Activated naive CD4-positive, alpha-beta T cell treated with anti-CD3 and anti-CD28 coated beads, Interleukin-2, amount 50 U/mL, for 72 hours (primary cell): ENCODE results near the gene GABRG3. TPM values are rescaled to one million over a fixed set of nuclear protein-coding genes. Genes with fewer than 3 reads are reported as not detected.
"Not testable (repeated sequence)": the region's sequence is repeated elsewhere in the genome, so short reads cannot be mapped to it uniquely, and the experiment has no call there.

Experiments
- ATAC-seq, 2 donors: fragments of 150-1000 bp; cut with Tn5 transposase; 2 replicates each; pipeline ENCODE4 v1.10.0; 2021; ENCODE audit warnings: mild to moderate bottlenecking in 2 of 2, moderate library complexity in 2 of 2
- DNase-seq, 2 donors: peaks; one replicate each; pipeline ENCODE4 v3.0.0; 2021 to 2022; ENCODE audit warnings: low spot score in 2 of 2
- H3K27ac Mint-ChIP-seq, 2 donors: one replicate each; pipeline ENCODE4 v1.8.0; 2022; ENCODE audit warnings: mild to moderate bottlenecking in 2 of 2, mixed read lengths in 2 of 2
- H3K36me3 Mint-ChIP-seq, 2 donors: one replicate each; pipeline ENCODE4 v1.8.0; 2022; ENCODE audit warnings: mixed read lengths in 2 of 2
- H3K9me3 Mint-ChIP-seq, 2 donors: one replicate each; pipeline ENCODE4 v1.8.0; 2022; ENCODE audit warnings: mixed read lengths in 2 of 2
- total RNA-seq, 2 donors: library from RNA; stranded (reverse); gene quantifications; one replicate each; pipeline ENCODE4 v1.2.3, GENCODE V29; 2022

GABRG3 gene
- total RNA-seq, 2 donors from 2014 or later = not detected

DNA sequence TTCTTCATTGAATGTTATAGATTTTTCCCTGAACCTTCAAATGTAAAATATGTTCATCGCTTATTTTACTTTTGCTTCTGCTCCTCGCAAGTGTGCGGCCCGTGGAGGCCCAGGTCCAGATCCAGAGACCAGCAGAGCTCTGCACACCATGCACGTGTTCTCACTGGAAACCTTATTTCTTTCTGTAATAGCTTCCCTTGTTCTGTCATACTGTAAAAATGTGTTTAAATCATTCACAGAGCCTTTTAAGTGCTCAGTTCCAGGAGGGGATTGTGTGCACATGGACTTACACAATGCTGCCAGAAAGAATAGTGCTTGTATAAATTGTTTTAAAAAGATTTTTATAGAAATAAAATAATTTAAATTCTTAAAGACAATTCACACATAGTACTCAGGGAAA lies 359.3 kb downstream of the GABRG3 start:
- H3K27ac Mint-ChIP-seq = no peak overlapping the region
- no peak for DNase-seq
- no peak for ATAC-seq
- H3K36me3 Mint-ChIP-seq = no peaks in the 10 kb centered on the region
- peaks cover 5 to 11% of the 10 kb centered on the region in 2 donors for H3K9me3 Mint-ChIP-seq

- peaks cover 4 to 12% of the 10 kb centered on the region in 2 donors for H3K9me3 Mint-ChIP-seq
- no peak for ATAC-seq
Measured at GRCh38 chr15:27336676-27337075, 365.7 kb downstream of the GABRG3 start.

DNA sequence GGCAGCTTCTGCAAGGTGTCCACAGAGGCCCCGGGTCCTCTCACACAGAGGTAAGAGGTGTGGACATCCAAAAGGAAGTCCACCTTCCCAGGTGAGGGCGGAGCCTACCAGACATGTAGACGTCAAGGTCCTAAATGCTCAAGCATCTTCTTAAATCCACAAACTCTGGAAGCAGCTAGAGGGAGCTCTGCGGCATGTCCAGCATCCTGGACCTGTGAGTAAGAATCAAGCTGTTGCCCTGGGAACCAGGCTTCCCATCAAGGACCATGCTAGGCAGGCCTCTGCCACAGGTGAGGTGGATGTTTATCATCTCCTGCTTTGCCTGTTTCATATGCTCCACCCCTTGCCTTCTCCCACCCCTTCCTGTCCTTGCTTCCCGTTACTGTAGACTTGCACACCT lies 368.2 kb downstream of the GABRG3 start:
- DNase-seq (no peak), ATAC-seq (no peak)

More at GRCh38 chr15:27336676-27337075, 365.7 kb downstream of the GABRG3 start:
- no peak for DNase-seq
- no peaks in the 10 kb centered on the region for H3K36me3 Mint-ChIP-seq
- H3K27ac Mint-ChIP-seq = no peak overlapping the region

GRCh38 chr15:27341780-27342343 lies 370.9 kb downstream of the GABRG3 start:
- H3K27ac Mint-ChIP-seq = no peak overlapping the region
- H3K36me3 Mint-ChIP-seq = no peaks in the 10 kb centered on the region

More for the DNA sequence above, 368.2 kb downstream of the GABRG3 start:
- no peaks in the 10 kb centered on the region for H3K36me3 Mint-ChIP-seq
- peaks cover 4 to 12% of the 10 kb centered on the region in 2 donors for H3K9me3 Mint-ChIP-seq
- H3K27ac Mint-ChIP-seq = no peak overlapping the region

GRCh38 chr15:27342991-27343390 lies 372.0 kb downstream of the GABRG3 start:
- ATAC-seq (no peak), DNase-seq (no peak)
- H3K9me3 Mint-ChIP-seq = peaks cover 6 to 7% of the 10 kb centered on the region in 2 donors
- H3K27ac Mint-ChIP-seq = no peak overlapping the region
- no peaks in the 10 kb centered on the region for H3K36me3 Mint-ChIP-seq

More at GRCh38 chr15:27341780-27342343, 370.9 kb downstream of the GABRG3 start:
- no peak for DNase-seq
- peaks cover 5 to 6% of the 10 kb centered on the region in 2 donors for H3K9me3 Mint-ChIP-seq
- ATAC-seq = no peak

DNA sequence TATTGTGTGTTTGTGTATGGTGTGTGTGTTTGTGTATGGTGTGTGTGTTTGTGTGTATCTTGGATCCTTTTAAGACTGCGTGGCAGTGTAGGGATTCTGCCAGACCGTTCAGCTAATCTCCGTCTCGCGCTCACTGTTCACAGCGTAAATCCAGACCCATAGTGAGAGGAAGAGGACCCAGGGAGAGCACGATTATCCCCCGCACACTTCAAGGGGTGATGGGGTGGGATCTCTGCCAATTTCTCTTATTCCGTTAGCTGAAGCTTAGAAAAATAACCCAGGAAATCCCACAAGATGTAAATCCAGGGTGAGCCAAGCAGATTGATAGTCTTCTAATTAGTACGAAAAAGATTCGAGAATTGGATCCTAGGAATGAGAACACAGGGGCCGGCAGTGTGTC lies 381.2 kb downstream of the GABRG3 start:
- no peak for ATAC-seq
- no peaks in the 10 kb centered on the region for H3K36me3 Mint-ChIP-seq

DNA sequence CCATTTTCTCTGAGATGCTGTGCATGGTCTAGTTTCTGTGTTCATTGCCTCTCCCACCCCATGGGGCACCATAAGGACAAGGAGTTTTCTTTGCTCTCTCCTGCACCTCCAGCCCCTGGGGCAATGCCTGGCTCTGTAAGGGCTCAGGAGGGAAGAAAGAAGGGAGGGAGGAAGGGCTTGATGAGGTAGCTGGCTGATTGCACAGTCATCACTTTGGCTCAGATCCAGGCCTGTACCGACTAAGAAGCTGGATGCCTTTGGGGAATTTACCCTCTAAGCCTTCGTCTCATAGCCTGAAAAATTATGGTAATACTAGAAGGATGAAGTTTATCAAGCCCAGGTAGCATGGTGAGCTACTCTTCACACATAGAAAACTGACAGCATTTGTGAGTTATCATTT lies 382.9 kb downstream of the GABRG3 start:
- DNase-seq = no peak
- no peak for ATAC-seq
- H3K9me3 Mint-ChIP-seq = peaks cover 4 to 8% of the 10 kb centered on the region in 2 donors
- no peak overlapping the region for H3K27ac Mint-ChIP-seq
- H3K36me3 Mint-ChIP-seq = no peaks in the 10 kb centered on the region

More for the DNA sequence above, 381.2 kb downstream of the GABRG3 start:
- no peak for DNase-seq
- Mint-ChIP-seq H3K27ac (no peak overlapping the region), H3K9me3 (peaks cover 4 to 11% of the 10 kb centered on the region in 2 donors)

DNA sequence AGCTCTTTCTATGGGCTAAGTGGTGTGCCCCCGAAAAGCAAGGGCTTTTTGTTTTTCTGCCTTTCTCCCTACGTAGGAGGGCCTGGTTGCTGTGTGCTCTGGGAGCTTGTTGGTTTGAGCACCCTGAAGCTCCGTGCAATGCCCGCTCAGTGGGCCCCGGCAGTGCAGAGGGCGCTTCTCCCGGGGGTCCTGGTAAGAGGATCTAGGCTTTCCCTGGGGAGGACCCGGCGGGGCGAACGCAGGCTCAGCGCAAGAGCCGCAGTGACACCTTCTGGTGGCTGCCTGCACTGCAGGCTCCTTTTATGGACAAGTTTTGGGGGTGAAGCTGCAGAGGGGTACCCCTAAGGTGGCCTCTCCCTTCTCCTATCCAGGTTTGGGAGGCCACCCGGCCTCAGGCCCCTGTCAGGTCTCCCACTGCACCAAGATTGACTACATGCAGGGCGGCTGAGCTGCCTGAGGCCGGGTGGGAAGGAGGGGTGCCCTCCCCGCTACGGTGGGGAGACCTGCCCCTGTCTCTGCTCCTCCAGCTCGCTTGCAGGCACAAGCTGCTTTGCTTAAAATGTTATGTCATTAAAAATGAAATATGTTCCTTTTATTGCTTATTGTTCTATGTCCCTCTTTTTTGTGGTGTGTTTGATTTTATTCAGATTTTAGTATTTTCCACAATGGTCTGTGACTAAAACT lies 387.9 kb downstream of the GABRG3 start:
- Mint-ChIP-seq H3K27ac (no peak overlapping the region), H3K9me3 (peaks cover 0 to 3% of the 10 kb centered on the region in 2 donors), H3K36me3 (no peaks in the 10 kb centered on the region)
- DNase-seq (peak in 1 of 2 donors; percentile 20), ATAC-seq (no peak)

DNA sequence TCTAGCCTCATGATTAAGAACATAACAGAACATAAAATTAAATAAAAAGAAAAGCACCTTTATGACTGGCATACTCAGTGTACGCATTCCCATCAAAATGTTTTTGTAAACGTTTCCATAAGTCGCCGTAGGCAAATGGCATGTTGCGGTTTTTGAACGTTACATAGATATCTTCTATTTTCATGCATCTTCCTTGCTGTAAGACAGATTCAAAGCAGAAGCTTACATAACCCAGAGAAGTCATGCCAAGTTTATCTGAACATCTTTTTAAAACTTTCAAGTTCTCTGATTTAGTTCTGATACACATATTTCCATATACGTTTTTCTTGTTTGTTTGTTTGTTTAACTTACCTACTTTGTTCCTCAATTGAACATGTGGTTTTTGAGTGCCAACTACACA lies 388.6 kb downstream of the GABRG3 start:
- H3K9me3 Mint-ChIP-seq = peaks cover 0 to 3% of the 10 kb centered on the region in 2 donors
- no peaks in the 10 kb centered on the region for H3K36me3 Mint-ChIP-seq
- no peak for DNase-seq
- no peak overlapping the region for H3K27ac Mint-ChIP-seq
- no peak for ATAC-seq

- no peak for DNase-seq
- no peak for ATAC-seq
- Mint-ChIP-seq H3K36me3 (no peaks in the 10 kb centered on the region), H3K27ac (no peak overlapping the region), H3K9me3 (peaks cover 0 to 3% of the 10 kb centered on the region in 2 donors)
Measured at GRCh38 chr15:27360316-27360715, 389.3 kb downstream of the GABRG3 start.

- Mint-ChIP-seq H3K27ac (no peak overlapping the region), H3K36me3 (no peaks in the 10 kb centered on the region), H3K9me3 (peaks cover 0 to 3% of the 10 kb centered on the region in 2 donors)
- ATAC-seq = no peak
- no peak for DNase-seq
Measured at GRCh38 chr15:27361438-27361837, 390.5 kb downstream of the GABRG3 start.

DNA sequence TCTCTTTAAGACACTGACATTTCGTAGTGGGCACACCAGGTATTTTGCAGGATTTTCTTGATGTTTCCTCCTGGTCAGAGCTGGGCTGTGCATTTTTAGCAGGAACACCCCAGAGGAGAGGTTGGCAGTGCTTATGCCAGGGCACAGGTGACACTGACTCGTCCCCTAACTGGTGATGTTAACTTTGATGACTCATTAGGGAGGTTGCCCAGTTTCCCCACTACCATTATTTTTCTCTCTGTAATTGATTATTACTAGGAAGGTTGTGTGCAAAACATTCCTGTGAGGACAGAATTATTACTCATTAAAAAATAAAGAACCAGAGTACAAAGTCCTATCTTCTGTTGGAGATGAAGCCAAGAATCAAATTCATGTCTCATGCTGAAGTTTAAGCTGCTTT lies 394.5 kb downstream of the GABRG3 start:
- Mint-ChIP-seq H3K27ac (no peak overlapping the region), H3K9me3 (peaks cover 0 to 4% of the 10 kb centered on the region in 2 donors), H3K36me3 (no peaks in the 10 kb centered on the region)
- ATAC-seq (no peak), DNase-seq (no peak)

DNA sequence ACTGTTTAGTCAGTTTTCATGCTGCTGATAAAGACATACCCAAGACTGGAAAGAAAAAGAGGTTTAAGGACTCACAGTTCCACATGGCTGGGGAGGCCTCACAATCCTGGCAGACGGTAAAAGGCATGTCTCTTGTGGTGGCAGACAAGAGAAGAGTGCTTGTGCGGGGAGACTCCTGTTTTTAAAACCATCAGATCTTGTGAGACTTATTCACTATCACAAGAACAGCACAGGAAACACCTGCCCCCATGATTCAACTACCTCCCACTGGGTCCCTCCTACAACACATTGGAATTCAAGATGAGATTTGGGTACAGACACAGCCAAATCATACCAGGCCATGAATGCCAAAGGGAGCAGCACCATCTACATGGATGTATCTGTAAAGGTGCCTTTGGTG lies 406.4 kb downstream of the GABRG3 start:
- H3K27ac Mint-ChIP-seq, ATAC-seq, H3K36me3 Mint-ChIP-seq, DNase-seq: not testable (repeated sequence)
- peaks cover 5 to 21% of the 10 kb centered on the region in 2 donors for H3K9me3 Mint-ChIP-seq

GRCh38 chr15:27382361-27383025 lies 411.5 kb downstream of the GABRG3 start:
- no peak overlapping the region for H3K27ac Mint-ChIP-seq
- H3K9me3 Mint-ChIP-seq = peaks cover 9 to 40% of the 10 kb centered on the region in 2 donors
- DNase-seq (no peak), ATAC-seq (no peak)
- H3K36me3 Mint-ChIP-seq = peaks cover 0 to 5% of the 10 kb centered on the region in 2 donors

DNA sequence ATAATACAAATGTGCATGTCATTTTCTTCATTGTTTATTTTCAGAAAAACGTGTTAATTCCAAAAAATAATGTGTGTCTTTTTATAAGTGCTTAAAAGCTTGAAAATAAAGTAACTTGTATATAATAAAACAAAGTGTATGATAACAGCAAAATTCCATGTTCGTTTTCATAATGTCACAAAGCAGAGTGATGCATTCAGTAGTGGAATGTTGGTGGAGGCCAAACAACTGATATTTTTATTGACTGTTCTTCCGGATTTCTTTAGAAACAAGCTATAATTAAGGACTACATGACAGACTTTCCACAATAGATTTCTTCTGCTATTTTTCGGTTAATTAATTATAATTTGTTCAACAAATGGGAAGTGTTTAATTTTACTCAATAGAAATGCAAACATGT lies 412.7 kb downstream of the GABRG3 start:
- DNase-seq (no peak), ATAC-seq (no peak)
- H3K36me3 Mint-ChIP-seq = peaks cover 0 to 5% of the 10 kb centered on the region in 2 donors
- no peak overlapping the region for H3K27ac Mint-ChIP-seq
- H3K9me3 Mint-ChIP-seq = peaks cover 10 to 44% of the 10 kb centered on the region in 2 donors

GRCh38 chr15:27392163-27392562 lies 421.2 kb downstream of the GABRG3 start:
- no peaks in the 10 kb centered on the region for H3K36me3 Mint-ChIP-seq
- peaks cover 13 to 20% of the 10 kb centered on the region in 2 donors for H3K9me3 Mint-ChIP-seq
- no peak overlapping the region for H3K27ac Mint-ChIP-seq
- ATAC-seq (no peak), DNase-seq (no peak)

GRCh38 chr15:27396521-27396920 lies 425.5 kb downstream of the GABRG3 start:
- no peak for ATAC-seq
- H3K27ac Mint-ChIP-seq = no peak overlapping the region
- H3K36me3 Mint-ChIP-seq = no peaks in the 10 kb centered on the region

More at GRCh38 chr15:27396521-27396920, 425.5 kb downstream of the GABRG3 start:
- no peak for DNase-seq
- peaks cover 11 to 17% of the 10 kb centered on the region in 2 donors for H3K9me3 Mint-ChIP-seq
